ENCODE results near the gene CHRM4. TPM values are rescaled to one million over a fixed set of nuclear protein-coding genes. Genes with fewer than 3 reads are reported as not detected.
A peak's percentile ranks its signal among the peaks of the same experiment; 100 is the strongest.

Gene CHRM4
- total RNA-seq, 3 donors from 2014 or later (not counting 1 experiment from before 2014, with no cell fraction given), result 2.2 to 6.5 (median 3.7) TPM

GRCh38 chr11:46393231-46393616 lies 1.6 kb upstream of the CHRM4 start:
- TF ChIP-seq CTCF (IDR thresholded peaks at IDR 0.05), result no peak
- Mint-ChIP-seq H3K27me3 (ENCODE audit: low read depth in 2 of 2) (peaks cover 14% of the 10 kb centered on the region in 2 donors), H3K9me3 (no peaks in the 10 kb centered on the region), H3K4me1 (peaks cover 19 to 28% of the 10 kb centered on the region in 2 donors), H3K27ac (no peak overlapping the region), H3K36me3 (no peaks in the 10 kb centered on the region), H3K4me3 (peak overlapping the region; percentile 80)
- intact Hi-C loops (cut with micrococcal nuclease), result no loop called here
- no peak for DNase-seq
- WGBS (ENCODE audit: insufficient coverage), result 94% methylated on average over 3 of the region's 4 CpGs
- Histone ChIP-seq H3K9me3 (ENCODE audit: control insufficient read depth, insufficient read depth, low read length) (no peaks in the 10 kb centered on the region), H3K27me3 (ENCODE audit: control insufficient read depth, insufficient read depth, low read length) (peaks cover 28% of the 10 kb centered on the region), H3K4me3 (ENCODE audit: low read length) (no peak overlapping the region), H3K36me3 (ENCODE audit: control insufficient read depth, insufficient read depth, low read length) (peaks cover 10% of the 10 kb centered on the region), H3K4me1 (ENCODE audit: control insufficient read depth, insufficient read depth, low read length) (peaks cover 36% of the 10 kb centered on the region), H3K27ac (ENCODE audit: low read length) (no peak overlapping the region)
- no peak for ATAC-seq

GRCh38 chr11:46392421-46393230 lies 1.1 kb upstream of the CHRM4 start:
- H3K9me3 ChIP-seq (ENCODE audit: control insufficient read depth, insufficient read depth, low read length), result no peaks in the 10 kb centered on the region
- H3K27me3 ChIP-seq (ENCODE audit: control insufficient read depth, insufficient read depth, low read length), result peaks cover 34% of the 10 kb centered on the region
- H3K4me3 Mint-ChIP-seq, result peak overlapping the region; percentile 80
- DNase-seq, result peak; percentile 84 to 89
- H3K27me3 Mint-ChIP-seq (ENCODE audit: low read depth in 2 of 2), result peaks cover 18% of the 10 kb centered on the region in 2 donors
- intact Hi-C loops (cut with micrococcal nuclease), result no loop called here
- H3K4me1 ChIP-seq (ENCODE audit: control insufficient read depth, insufficient read depth, low read length), result peaks cover 42% of the 10 kb centered on the region
- no peak overlapping the region for H3K27ac ChIP-seq (ENCODE audit: low read length)
- H3K4me1 Mint-ChIP-seq, result peaks cover 23 to 34% of the 10 kb centered on the region in 2 donors
- no peak overlapping the region for H3K4me3 ChIP-seq (ENCODE audit: low read length)
- peak overlapping the region in 1 of 2 donors; percentile 18 for H3K27ac Mint-ChIP-seq
- H3K36me3 Mint-ChIP-seq, result no peaks in the 10 kb centered on the region
- no peaks in the 10 kb centered on the region for H3K9me3 Mint-ChIP-seq
- TF ChIP-seq CTCF (IDR thresholded peaks at IDR 0.05), result no peak
- 4% methylated on average over 71 of the region's 71 CpGs for WGBS (ENCODE audit: insufficient coverage)
- peaks cover 8% of the 10 kb centered on the region for H3K36me3 ChIP-seq (ENCODE audit: control insufficient read depth, insufficient read depth, low read length)
- ATAC-seq, result peak; percentile 91 to 97 (median 93)

GRCh38 chr11:46391186-46391577 lies 394 bp downstream of the CHRM4 start:
- intact Hi-C loops (cut with micrococcal nuclease), result no loop called here
- peaks cover 23 to 43% of the 10 kb centered on the region in 2 donors for H3K4me1 Mint-ChIP-seq
- no peak overlapping the region for H3K4me3 ChIP-seq (ENCODE audit: low read length)
- TF ChIP-seq CTCF (IDR thresholded peaks at IDR 0.05), result no peak
- H3K36me3 ChIP-seq (ENCODE audit: control insufficient read depth, insufficient read depth, low read length), result no peaks in the 10 kb centered on the region
- peaks cover 38% of the 10 kb centered on the region for H3K27me3 ChIP-seq (ENCODE audit: control insufficient read depth, insufficient read depth, low read length)
- no peak overlapping the region for H3K27ac Mint-ChIP-seq
- DNase-seq, result no peak
- ATAC-seq, result no peak
- H3K9me3 ChIP-seq (ENCODE audit: control insufficient read depth, insufficient read depth, low read length), result no peaks in the 10 kb centered on the region
- peaks cover 30 to 32% of the 10 kb centered on the region in 2 donors for H3K27me3 Mint-ChIP-seq (ENCODE audit: low read depth in 2 of 2)
- H3K4me3 Mint-ChIP-seq, result no peak overlapping the region
- H3K4me1 ChIP-seq (ENCODE audit: control insufficient read depth, insufficient read depth, low read length), result peaks cover 44% of the 10 kb centered on the region
- no peaks in the 10 kb centered on the region for H3K9me3 Mint-ChIP-seq
- 4% methylated on average over 31 of the region's 31 CpGs for WGBS (ENCODE audit: insufficient coverage)
- no peak overlapping the region for H3K27ac ChIP-seq (ENCODE audit: low read length)
- no peaks in the 10 kb centered on the region for H3K36me3 Mint-ChIP-seq
